ENCODE results near the gene TLNRD1.

Gene TLNRD1

DNA sequence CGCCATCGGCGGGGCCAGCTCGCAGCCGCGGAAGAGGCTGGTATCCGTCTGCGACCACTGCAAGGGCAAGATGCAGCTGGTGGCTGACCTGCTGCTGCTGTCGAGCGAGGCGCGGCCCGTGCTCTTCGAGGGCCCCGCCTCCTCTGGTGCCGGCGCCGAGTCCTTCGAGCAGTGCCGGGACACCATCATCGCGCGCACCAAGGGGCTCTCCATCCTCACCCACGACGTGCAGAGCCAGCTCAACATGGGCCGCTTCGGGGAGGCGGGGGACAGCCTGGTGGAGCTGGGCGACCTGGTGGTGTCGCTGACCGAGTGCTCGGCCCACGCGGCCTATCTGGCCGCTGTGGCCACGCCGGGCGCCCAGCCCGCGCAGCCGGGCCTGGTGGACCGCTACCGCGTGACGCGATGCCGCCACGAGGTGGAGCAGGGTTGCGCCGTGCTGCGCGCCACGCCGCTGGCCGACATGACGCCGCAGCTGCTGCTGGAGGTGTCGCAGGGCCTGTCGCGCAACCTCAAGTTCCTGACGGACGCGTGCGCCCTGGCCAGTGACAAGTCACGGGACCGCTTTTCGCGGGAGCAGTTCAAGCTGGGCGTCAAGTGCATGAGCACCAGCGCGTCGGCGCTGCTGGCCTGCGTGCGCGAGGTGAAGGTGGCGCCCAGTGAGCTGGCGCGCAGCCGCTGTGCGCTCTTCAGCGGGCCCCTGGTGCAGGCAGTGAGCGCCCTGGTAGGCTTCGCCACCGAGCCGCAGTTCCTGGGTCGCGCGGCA, 1.8 kb downstream of the TLNRD1 start:
- DNase-seq: no peak

DNA sequence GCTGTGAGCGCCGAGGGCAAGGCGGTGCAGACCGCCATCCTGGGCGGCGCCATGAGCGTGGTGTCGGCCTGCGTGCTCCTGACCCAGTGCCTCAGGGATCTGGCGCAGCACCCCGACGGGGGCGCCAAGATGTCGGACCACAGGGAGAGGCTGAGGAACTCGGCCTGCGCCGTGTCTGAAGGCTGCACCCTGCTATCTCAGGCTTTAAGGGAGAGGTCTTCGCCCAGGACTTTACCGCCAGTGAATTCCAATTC, 2.3 kb downstream of the TLNRD1 start:
- no peak for DNase-seq

DNA sequence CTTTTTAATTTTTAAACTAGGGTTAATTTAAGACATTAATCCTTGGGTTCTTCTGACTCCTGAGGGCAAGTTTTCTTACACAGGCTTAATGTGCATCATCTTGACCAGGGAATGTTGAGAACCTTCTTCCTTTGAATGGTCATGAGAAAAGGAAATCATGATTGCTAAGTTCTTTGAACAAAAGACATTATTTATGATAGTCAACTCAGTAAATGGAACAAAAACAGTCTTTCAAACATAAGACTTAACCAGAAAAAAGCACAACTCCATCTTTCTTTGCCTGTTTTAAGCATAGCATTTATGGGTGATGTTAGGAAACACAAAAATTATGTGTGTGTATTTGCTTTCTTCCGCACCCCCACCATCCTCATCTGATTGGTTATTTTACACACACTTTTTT, 5.4 kb downstream of the TLNRD1 start:
- DNase-seq: no peak

DNA sequence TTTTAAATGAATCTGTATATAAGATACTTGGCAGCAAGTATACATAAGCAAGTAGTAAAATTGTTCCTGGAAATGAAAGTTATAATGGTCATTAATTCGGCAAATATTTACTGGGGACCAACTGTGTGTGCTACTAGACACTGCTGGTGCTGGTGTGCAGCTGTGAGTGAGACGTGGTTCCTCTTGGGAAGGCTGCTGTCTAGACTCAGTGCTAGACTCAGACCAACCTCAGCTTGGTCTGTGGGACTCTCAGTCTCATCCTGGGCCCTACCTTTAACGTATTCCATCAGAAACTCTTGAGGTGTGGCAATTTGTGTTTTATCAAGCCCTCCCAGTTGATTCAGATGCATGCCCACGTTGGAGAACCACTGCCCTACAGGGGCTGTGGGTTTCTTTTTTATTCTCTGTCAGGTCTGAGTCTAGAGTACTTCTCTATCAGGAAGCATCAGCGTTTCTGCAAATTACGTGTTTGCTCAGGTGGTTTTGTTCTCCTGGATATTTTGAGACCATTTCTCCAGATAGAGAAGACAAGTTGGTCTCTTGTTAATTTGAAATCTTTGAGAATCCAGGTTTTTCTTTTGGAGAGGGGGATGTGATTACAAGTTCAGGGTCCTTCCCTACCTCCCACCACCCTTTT, 6.8 kb downstream of the TLNRD1 start:
- no peak for DNase-seq

DNA sequence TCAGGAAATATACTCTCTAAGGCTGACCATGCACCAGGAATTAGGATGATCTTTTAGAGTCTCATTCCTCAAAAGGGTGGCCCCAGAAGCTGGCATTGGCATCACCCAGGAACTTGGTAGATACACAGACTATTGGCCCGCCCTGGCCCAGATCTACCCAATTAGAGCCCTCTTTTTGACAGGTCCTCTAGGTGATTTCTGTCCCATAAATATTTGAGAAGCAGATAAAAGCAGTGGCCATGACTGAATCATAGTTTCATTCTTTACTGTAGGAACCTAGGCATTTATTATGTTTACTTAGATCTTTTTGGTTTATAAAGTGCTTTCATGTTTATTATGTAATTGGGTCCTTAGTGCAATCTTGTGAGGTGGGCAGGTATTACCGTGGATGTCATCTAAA, 7.6 kb downstream of the TLNRD1 start:
- no peak for DNase-seq

DNA sequence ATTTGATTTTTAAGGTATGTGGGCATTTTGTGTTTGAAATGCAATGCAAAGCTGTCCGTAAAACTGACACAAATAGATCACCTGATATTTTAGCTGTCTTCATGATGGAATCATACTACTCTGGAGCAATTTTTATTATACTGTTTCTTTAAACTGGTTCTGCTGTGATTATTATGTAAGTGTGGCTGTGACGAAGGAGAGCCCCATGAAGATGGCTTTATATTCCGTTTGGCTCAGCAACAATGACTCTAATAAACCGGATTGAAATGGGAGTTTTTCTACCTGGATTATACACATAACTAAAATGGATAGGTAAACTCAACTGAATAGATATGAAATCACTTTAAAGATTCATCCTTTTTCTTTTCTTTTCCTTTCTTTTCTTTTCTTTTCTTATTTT, 9.4 kb downstream of the TLNRD1 start:
- DNase-seq: no peak

DNA sequence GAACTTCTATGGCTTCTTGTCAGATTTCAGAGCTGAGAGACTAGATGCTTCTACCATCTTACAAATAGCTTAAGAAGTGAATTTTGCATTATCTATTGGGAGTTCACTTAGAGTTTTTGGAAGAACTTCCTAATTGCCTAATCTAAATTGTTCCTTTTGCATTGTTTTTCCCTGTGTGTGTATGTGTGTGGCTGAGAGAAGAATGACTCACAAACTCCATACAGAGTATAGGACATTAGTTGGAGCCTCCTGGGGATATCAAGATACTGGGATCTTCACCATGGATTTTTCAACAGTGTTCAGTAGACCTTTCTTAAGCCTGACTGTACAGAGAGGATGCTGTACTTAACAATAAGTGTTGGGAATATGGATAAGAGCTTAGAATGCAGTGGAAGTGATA, 10.9 kb downstream of the TLNRD1 start:
- no peak for DNase-seq

DNA sequence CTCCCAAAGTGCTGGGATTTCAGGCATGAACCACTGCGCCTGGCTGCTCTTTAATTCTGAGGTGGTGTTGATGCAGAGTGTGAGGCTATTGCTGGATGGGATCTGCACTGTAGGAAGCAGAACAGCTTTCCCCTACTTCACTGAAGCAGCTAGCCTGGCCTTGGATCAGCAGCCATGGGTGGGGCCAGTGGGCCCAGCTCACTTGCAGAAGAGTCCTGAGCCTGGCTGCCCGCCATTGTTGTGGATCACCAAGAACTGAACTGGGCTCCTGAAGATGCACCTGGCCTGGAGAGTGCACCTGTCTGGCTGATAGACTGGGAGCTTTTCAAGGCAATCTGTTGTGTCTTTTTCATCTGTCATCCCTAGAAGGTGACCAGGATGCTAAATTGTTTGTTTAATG, 11.9 kb downstream of the TLNRD1 start:
- DNase-seq: no peak

DNA sequence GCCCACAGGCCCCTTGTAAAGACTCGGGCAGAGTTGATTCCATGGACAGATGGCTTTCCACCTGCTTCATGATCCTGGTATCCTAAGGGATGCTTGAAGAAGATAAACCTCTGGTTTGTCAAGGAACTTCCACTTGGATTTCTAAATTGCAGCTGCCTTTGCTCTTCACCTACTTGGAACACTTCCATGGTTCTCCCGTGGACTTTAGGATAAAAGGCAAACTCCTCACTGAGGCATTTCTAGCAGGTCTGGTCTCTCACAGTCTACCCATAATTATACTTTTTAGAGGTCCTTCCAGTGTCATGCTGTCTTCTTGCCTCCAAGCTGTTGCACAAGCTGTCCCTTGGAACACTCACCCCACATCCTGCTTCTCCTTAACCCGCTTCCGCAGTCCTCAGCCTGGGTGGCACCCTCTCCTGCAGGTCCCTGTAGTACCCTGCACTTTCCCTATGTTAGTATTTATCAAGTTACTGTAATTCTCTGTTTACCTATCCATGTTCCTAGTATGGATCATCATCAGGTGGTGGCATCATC, 12.7 kb downstream of the TLNRD1 start:
- DNase-seq: no peak

DNA sequence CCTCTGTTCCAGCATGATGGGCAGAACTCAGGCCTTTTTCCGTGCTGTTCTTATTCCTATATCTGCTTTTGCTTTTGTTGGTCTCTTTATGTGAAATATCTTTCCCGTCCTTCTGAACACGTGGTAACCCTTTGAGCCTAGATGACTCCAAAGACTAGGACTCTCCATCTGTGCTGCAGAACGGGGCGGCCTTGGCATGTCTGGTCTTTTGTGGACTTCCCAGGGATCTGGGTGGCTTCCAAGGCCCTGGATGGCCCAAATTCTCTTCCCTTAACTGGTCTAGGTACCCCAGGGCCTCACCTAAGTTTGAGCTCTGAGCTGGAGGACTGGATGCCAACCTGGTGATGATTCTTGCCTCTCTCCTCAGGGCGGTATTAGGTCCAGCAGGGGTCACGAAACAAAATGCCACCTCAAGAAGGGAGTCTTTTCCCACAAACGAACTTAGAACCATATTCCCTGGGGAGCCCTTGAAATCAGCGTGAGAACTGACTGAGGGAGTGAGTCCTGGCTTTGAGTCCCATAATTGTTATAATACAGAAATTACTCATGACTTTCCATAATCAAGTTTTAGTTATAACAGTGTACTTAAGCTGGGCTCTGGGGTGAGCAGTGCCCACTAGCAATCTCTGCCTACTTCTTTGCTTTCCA, 13.8 kb downstream of the TLNRD1 start:
- no peak for DNase-seq

DNA sequence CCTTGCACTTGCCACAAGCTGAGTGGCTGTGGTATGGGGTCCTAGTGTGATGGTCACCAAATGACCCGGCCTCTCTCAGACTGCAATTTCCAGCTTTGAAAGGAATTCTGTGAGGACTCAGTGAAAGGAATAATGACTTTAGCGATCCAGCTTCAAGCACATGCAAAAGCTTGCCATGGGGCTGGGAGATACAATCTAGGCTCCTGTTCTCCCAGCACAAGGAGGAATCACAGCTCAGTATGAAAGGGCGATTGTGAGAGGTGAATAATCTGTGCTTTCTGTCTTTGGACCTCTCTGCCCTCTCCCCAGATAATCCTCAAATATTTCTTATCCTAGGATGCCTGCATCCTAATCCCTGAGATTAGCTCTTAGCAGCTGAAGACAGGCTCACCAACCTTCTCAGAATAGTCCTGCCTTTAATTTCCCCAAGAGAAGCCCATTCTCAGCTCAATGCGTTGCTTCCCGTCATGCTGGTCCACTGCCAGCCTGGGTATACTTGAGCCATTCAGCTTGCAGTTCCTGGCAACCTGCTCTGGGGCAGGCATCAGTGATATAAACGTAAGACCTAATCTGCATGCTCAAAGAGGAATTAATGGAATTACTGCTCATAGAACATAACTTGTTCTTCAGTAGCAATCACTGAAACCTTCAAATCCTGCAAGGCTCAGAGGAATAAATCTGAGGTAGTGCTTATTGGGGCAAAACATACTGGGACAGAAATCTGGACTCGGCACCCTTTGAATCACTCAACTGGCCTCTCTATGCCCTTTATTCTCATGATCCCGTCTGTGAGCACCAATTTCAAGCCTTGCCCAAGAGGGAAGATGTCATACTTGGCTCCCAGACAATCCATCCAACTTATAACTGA, 15.1 kb downstream of the TLNRD1 start:
- DNase-seq: no peak

DNA sequence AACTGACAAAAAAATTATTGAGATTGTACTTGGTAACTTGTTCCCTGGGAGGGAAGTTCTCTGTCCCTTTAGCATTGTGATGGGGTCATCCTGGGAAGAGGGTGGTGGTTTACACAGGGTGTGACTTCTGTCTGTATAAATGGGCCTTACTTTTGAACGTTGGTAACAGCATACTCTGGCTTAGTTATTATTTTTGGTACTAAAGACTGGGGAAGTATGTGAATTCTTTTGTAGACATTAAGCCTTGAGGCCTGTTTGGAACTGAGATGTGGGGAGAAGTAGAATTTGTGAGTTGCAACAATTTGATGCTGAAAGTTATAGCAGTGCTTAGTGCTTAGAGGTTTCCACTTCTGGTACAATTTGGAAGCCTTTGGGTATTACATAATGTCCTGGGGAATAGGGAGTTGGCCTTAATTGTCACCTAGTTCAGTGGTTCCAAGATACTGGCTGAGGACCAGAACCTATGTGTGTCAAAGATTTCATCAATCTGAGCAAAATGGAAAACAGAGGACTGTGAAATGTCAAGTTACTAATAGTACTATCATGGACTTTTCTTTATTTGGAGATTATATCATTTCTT, 15.9 kb downstream of the TLNRD1 start:
- DNase-seq: no peak

DNA sequence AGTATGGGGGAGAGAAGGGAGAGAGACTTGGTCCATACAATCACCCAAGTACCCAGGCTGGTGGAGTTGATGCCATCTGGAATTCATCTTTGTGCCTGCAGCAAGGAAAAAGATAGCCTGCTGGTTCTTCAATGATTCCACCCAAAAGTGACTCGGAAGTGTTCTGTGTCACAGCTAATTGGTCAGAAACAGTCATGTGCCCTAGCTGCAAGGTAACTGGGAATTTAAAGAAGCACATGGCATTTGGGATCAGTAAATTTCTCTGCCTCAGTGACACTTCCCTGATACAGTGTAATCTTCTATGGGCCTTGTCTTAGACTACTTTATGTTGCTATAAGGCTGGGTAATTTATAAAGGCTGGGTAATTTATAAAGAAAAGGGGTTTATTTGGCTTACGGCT, 17.5 kb downstream of the TLNRD1 start:
- no peak for DNase-seq

DNA sequence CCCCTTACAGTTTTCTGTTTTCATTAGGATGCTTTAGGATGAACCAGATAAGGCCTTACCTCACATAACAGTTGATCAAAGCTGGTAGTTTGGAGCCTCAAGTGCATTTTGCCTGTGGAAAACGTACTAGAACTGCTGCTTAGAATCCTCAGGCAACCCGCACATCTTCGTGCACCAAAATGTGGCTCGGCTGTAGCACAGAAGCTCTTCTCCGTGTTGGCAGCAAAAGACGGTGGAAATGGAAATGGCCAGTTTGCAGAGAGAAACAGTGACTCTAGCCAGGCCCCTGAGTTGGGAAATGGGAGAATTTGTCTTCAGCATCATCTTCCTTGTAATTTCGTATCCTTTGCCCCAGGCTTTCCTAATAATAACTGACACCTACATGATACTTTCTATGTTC, 20.6 kb downstream of the TLNRD1 start:
- no peak for DNase-seq

DNA sequence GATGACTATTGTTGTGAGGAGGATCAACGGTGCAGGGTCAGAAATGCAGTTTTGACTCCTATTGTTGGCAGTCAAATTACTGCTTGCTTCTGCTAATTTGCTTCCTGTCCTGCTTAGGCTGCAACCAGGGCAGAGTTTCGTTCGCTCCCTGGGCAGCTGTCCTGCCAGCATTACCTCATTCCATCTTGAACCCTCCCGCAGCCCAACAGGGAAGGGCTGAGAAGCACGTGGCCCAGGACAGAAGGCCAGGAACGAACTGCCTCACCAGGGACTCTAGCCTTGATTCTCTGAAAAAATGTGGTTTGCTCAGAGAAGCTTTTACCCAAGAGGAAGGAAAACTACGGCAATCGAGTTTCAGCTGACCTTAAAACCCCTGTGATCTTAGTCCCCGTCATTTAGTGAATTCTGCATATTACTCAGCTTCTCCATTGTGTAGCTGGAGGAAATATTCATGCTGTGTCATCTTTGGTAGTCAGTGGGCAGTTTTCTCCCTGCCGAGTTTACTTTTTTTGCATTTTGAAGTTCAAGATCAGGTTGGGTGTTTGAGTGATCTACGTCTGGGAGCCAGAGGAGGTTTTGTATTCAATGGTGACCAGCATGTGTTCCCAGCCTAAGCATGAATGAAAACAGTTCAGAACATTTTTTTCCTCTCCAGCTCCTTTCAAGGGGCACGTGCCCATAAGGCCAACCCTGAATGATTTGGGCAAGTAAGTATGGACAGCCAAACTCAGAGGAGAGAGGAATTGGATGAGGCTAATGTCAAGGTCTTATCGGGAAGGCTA, 23.0 kb downstream of the TLNRD1 start:
- DNase-seq: peak; percentile 82

DNA sequence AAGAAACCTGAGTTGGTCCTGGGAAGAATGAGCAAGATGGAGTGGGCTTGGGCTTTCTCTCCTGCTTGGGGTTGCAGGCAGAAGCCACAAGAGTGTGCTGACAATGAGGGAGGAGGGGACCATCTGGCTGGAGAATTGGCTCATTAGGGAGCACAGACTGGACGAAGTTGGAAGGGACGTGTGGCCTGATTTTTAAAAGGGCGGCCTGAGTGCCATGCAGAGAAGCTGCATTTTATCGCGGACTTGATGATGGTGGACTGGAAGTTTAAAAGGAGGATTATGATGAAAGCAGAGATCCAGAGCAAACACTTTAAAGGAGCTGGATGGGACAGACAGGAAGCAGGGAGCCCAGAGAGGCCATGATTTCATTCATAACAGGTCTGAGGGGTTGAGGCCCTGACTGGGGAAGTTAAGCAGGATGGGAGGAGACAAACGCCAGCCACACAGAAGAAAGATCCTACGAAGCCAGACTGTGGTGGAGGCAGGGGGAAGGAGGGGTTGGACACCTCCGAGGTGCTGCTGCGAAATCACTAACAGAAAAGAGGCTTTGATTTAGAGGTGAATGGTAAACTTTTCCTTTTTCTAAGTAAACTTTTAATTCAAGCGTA, 23.6 kb downstream of the TLNRD1 start:
- DNase-seq: no peak

DNA sequence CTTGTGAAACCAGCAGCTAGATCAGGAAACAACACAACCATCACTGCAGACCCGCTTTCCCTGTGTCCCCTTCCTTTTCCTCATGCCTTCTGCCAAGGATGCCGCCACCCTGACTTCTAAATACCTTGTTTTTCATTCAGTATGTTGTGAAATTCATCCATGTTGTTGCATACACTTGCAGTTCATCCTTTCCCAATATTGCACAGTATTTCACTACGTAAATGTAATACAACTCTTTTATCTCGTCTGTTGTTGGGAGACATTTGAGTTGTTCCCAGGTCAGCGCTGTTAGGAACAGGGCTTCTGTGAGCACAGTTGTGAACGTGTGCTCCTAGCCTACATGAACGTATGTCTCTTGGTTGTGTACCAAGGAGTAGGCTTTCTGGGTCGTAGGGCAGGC, 24.2 kb downstream of the TLNRD1 start:
- no peak for DNase-seq

DNA sequence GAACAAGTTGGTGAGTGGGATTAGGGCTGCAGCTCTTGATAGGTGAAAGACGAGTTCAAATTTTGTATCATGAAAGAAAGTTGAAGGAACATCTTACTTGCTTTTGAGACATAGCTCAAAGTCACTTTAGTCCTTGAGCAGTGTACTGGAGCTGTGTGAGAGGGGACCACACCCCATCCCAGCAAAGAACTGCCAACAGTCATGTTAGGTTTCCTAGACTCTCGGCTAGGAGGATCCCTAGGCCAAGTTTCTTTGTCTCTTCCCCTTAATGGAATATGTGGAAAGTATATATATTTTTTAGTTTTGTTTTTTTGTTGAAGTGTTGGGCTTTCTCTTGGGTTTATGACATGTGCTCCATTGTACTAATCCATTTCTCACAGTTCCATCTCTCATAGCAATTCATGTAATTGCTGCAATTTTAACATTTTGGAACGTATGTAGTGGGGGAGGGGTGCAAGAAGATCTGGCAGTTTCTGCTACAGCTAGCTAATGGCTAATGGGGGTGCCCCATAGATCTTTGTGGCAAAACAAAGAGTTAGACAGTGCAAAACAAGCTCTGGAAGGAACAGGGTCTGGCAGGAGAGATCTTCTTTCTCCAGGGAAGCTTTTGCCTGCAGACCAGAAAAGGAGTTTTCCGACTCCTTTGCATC, 25.1 kb downstream of the TLNRD1 start:
- DNase-seq: no peak

DNA sequence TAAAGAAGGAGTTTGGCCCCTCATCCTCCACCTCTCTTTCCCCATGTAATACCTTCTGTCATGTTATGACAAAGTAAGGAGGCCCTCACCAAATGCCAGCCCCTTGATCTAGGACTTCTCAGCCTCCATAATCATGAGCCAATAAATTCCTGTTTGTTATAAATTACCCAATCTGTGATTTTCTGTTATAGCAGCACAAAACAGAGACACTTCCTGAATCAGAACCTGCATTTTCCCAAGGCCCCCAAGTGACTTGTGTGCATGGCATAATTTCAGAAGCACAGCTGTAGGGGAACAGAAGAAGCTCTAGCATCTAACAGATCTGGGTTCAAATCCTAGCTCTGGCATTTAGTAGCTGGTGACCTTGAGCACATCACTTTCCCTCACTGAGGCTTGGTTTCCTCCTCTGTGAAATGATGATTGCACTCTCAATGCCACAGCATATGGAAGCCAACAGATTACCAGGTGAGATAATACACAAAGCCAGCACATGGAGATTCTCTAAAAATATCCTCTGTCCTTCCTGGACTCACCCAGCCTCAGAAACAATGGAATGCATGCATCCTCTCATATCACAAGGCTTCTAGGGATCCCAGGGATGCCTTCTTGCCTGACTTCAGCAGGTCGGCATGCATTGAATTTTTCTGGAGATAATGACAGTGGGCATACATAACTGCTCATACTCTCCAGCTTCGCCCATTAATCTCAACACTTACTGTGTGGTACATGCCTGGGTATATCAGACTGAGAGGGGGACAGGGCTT, 26.3 kb downstream of the TLNRD1 start:
- DNase-seq: no peak

Data from GF-D8 (cell line).